GM21447 (cell line): ENCODE data around the gene TFR2.

ENCODE experiments used
- ATAC-seq: cut with Tn5 transposase; IDR thresholded peaks from one replicate; pipeline ENCODE4 v1.9.1; 2021; ENCODE audit not compliant: unreplicated experiment

TFR2 gene

GRCh38 chr7:100588438-100588837, 52.9 kb downstream of the TFR2 start:
- no peak for ATAC-seq

GRCh38 chr7:100586266-100587025, 54.9 kb downstream of the TFR2 start, which contains the start of gene FBXO24:
FBXO24 (plus strand) TSS chr7:100586328; CDS start chr7:100586626, 298 bp downstream.
- ATAC-seq = peak; percentile 79

GRCh38 chr7:100585511-100586265, 55.7 kb downstream of the TFR2 start, which contains the start of gene LRCH4:
LRCH4 (minus strand) TSS chr7:100586129; CDS start chr7:100586100, 29 bp downstream.
- peak; percentile 19 for ATAC-seq

GRCh38 chr7:100584683-100585510, 56.5 kb downstream of the TFR2 start:
- no peak for ATAC-seq

GRCh38 chr7:100584054-100584682, 57.2 kb downstream of the TFR2 start:
- no peak for ATAC-seq

- no peak for ATAC-seq
Observed at GRCh38 chr7:100583132-100584053, 58.0 kb downstream of the TFR2 start.

GRCh38 chr7:100582650-100583049, 58.7 kb downstream of the TFR2 start:
- ATAC-seq = no peak

GRCh38 chr7:100582041-100582579, 59.2 kb downstream of the TFR2 start:
- no peak for ATAC-seq

- no peak for ATAC-seq
Observed at GRCh38 chr7:100580466-100581283, 60.7 kb downstream of the TFR2 start.

- ATAC-seq = no peak
Observed at GRCh38 chr7:100578246-100579183, 62.8 kb downstream of the TFR2 start.

GRCh38 chr7:100577507-100577906, 63.8 kb downstream of the TFR2 start:
- no peak for ATAC-seq

GRCh38 chr7:100577103-100577502, 64.2 kb downstream of the TFR2 start:
- ATAC-seq = no peak

GRCh38 chr7:100576384-100576993, 64.9 kb downstream of the TFR2 start:
- no peak for ATAC-seq

- ATAC-seq = no peak
Observed at GRCh38 chr7:100575746-100576383, 65.5 kb downstream of the TFR2 start.

GRCh38 chr7:100575206-100575631, 66.1 kb downstream of the TFR2 start:
- no peak for ATAC-seq

GRCh38 chr7:100574362-100575205, 66.8 kb downstream of the TFR2 start:
- ATAC-seq = no peak
